HepG2 (cell line): ENCODE data around the gene MKS1. TPM values are rescaled to one million over a fixed set of nuclear protein-coding genes. Genes with fewer than 3 reads are reported as not detected.

Experiments used
- ATAC-seq: fragments of 200-7000 bp; cut with Tn5 transposase; 3 replicates; pipeline ENCODE4 v1.9.1; 2020; ENCODE audit warnings: mild to moderate bottlenecking, moderate library complexity
- BruUV-seq: library from RNA; stranded (reverse); fragments of 400-500 nt; replicated peaks from 2 replicates; lab custom pipeline; 2021; lab: Mats Ljungman, UMichigan
- CTCF ChIA-PET: fragments of 300-600 bp; formaldehyde crosslinking; extraction: SDS; loops from one replicate; lab custom pipeline; 2021; ENCODE audit warnings: low total read pairs, inconsistent platforms, low intra/inter-chr PET ratio; lab: Yijun Ruan, JAX
- POLR2A ChIA-PET: fragments of 350-600 bp; sonication (Branson Sonifier 250); formaldehyde crosslinking; loops from one replicate; lab custom pipeline; 2020; ENCODE audit warnings: antibody characterized with exemption, inconsistent platforms; lab: Yijun Ruan, JAX
- DNase-seq: peaks from one replicate; pipeline ENCODE4 v3.0.0-alpha.2; 2015; ENCODE audit warnings: low spot score
- FAIRE-seq: peaks from 3 replicates; lab custom pipeline; 2011; peaks lifted over from hg19 to GRCh38; lab: Jason Lieb, UNC
- H2AFZ ChIP-seq: one replicate; pipeline ENCODE4 v1.6.1; 2011; ENCODE audit warnings: low read length, inconsistent platforms
- H3K27ac ChIP-seq: fragments of 300-600 bp; 3 replicates; pipeline ENCODE4 v1.8.0; 2011; ENCODE audit warnings: mixed run types, mild to moderate bottlenecking, mixed read lengths, low read length, inconsistent platforms; ENCODE audit not compliant: insufficient read depth; ENCODE audit errors: extremely low read length
- H3K27me3 ChIP-seq, 2 experiments: fragments of 200-600 bp in 1 of 2; 2 replicates in 1 of 2; 3 replicates in 1 of 2; pipeline versions ENCODE4 v1.6.0 to v1.8.0; 2011; ENCODE audit warnings: low read length in 2 of 2, mild to moderate bottlenecking in 2 of 2, moderate library complexity in 2 of 2, inconsistent platforms in 1 of 2; ENCODE audit not compliant: insufficient read depth in 2 of 2, control insufficient read depth in 1 of 2
- H3K36me3 ChIP-seq, 2 experiments: fragments of 200-600 bp in 1 of 2; replicated peaks in 1 of 2; 2 replicates in 1 of 2; 3 replicates in 1 of 2; pipeline versions ENCODE4 v1.5.1 to v1.8.0; 2011; ENCODE audit warnings: low read length in 2 of 2, inconsistent platforms in 1 of 2; ENCODE audit not compliant: insufficient read depth in 2 of 2, control insufficient read depth in 1 of 2
- H3K4me1 ChIP-seq: 2 replicates; pipeline ENCODE4 v1.5.1; 2012; ENCODE audit warnings: low read length, inconsistent platforms; ENCODE audit not compliant: insufficient read depth
- H3K4me2 ChIP-seq: 2 replicates; pipeline ENCODE4 v1.6.0; 2011; ENCODE audit warnings: low read depth, low read length, inconsistent platforms
- H3K4me3 ChIP-seq, 3 experiments: fragments of 200-600 bp in 1 of 3; sonication (generic), shearing (Covaris generic) in 1 of 3; replicated peaks in 1 of 3; 2 replicates each; pipeline ENCODE4 v1.5.1; 2011 to 2016; ENCODE audit warnings: low read length in 3 of 3, inconsistent platforms in 2 of 3, low read depth in 2 of 3, mild to moderate bottlenecking in 2 of 3, control low read depth in 1 of 3, mixed read lengths in 1 of 3; ENCODE audit not compliant: insufficient read depth in 1 of 3
- H3K79me2 ChIP-seq: one replicate; pipeline ENCODE4 v1.6.1; 2011; ENCODE audit warnings: low read length, inconsistent platforms; ENCODE audit not compliant: insufficient read depth
- H3K9ac ChIP-seq: 2 replicates; pipeline ENCODE4 v1.6.0; 2011; ENCODE audit warnings: mild to moderate bottlenecking, low read depth, low read length, inconsistent platforms; ENCODE audit not compliant: insufficient read depth
- H3K9me3 ChIP-seq: 2 replicates; pipeline ENCODE4 v1.5.1; 2012; ENCODE audit warnings: mild to moderate bottlenecking, low read length
- H4K20me1 ChIP-seq: 2 replicates; pipeline ENCODE4 v1.6.0; 2011; ENCODE audit warnings: inconsistent platforms, mild to moderate bottlenecking, low read length, moderate library complexity; ENCODE audit not compliant: insufficient read depth
- EHMT2 ChIP-seq: fragments of 200-600 bp; sonication (generic); IDR thresholded peaks from 2 replicates; pipeline ENCODE4 v1.7.0; 2017; ENCODE audit warnings: antibody characterized with exemption, low read depth, low read length, borderline replicate concordance
- MAX ChIP-seq: IDR thresholded peaks from 2 replicates; pipeline ENCODE4 v1.6.1; 2012; ENCODE audit warnings: inconsistent platforms
- PLRG1 ChIP-seq: fragments of 450-650 bp; conservative IDR thresholded peaks from 2 replicates; pipeline ENCODE4 v1.6.1; 2016
- XBP1 ChIP-seq: sonication (generic); formaldehyde crosslinking; IDR thresholded peaks from 2 replicates; pipeline ENCODE4 v1.5.0; 2020; ENCODE audit warnings: missing genetic modification reagents
- ZBTB10 ChIP-seq: sonication (generic); formaldehyde crosslinking; IDR thresholded peaks from 2 replicates; pipeline ENCODE4 v1.4.0; 2020; ENCODE audit warnings: missing genetic modification reagents, borderline replicate concordance
- ZNF224 ChIP-seq: sonication (generic); formaldehyde crosslinking; IDR thresholded peaks from 2 replicates; pipeline ENCODE4 v1.5.0; 2020; ENCODE audit warnings: mild to moderate bottlenecking, missing genetic modification reagents
- ZNF337 ChIP-seq: sonication (generic); formaldehyde crosslinking; IDR thresholded peaks from 2 replicates; pipeline ENCODE4 v1.5.1; 2020; ENCODE audit warnings: missing genetic modification reagents, low read depth, mild to moderate bottlenecking, borderline replicate concordance
- ZNF383 ChIP-seq: sonication (generic); formaldehyde crosslinking; IDR thresholded peaks from 2 replicates; pipeline ENCODE4 v1.4.0; 2020; ENCODE audit warnings: missing genetic modification reagents, mild to moderate bottlenecking, borderline replicate concordance
- ZNF501 ChIP-seq: sonication (generic); formaldehyde crosslinking; IDR thresholded peaks from 2 replicates; pipeline ENCODE4 v1.5.1; 2020; ENCODE audit warnings: mild to moderate bottlenecking, moderate library complexity, missing genetic modification reagents
- ZNF549 ChIP-seq: sonication (generic); formaldehyde crosslinking; IDR thresholded peaks from 2 replicates; pipeline ENCODE4 v1.5.0; 2020; ENCODE audit warnings: missing genetic modification reagents
- ZNF644 ChIP-seq: IDR thresholded peaks from 2 replicates; pipeline ENCODE4 v1.6.1; 2016; ENCODE audit warnings: low read depth
- ZNF678 ChIP-seq: sonication (generic); formaldehyde crosslinking; IDR thresholded peaks from 2 replicates; pipeline ENCODE4 v1.4.0; 2020; ENCODE audit warnings: mild to moderate bottlenecking, missing genetic modification reagents
- WGBS: methylation state at CpG from one replicate; pipeline ENCODE4 v1.1.6; 2017; ENCODE audit warnings: low lambda C conversion rate; 5-methylcytosine and 5-hydroxymethylcytosine counted together
- in situ Hi-C: cut with HindIII; loops from 2 replicates; pipeline ENCODE4 v1.10.0; 2017; ENCODE audit warnings: low pct_unique_long_range_greater_than_20kb; ENCODE audit not compliant: extremely low pct_ligation_motif_present
- intact Hi-C: fragments of 100-400 bp; cut with micrococcal nuclease; formaldehyde crosslinking; loops from one replicate; pipeline ENCODE4 v1.10.0; 2022; ENCODE audit not compliant: unreplicated experiment
- polyA plus RNA-seq, 8 experiments: library from polyadenylated mRNA; depleted of rRNA in 3 of 8; stranded (reverse) in 7 of 8; unstranded in 1 of 8; fragments of >200 nt; fragmentation: Illumina TruSeq in 4 of 8; extraction: Trizol in 4 of 8; gene quantifications; 2 replicates each; pipeline versions ENCODE4 v1.2.1 to v1.2.3, GENCODE V29; 2011 to 2016; ENCODE audit warnings: low read depth in 4 of 8, missing spikeins in 1 of 8, mixed read lengths in 1 of 8; ENCODE audit not compliant: insufficient read depth in 1 of 8
- total RNA-seq, 5 experiments: library from RNA; depleted of rRNA; stranded (reverse); fragments of >200 nt; fragmentation: Illumina TruSeq; extraction: Trizol; gene quantifications; 2 replicates each; pipeline ENCODE4 v1.2.3, GENCODE V29; 2016; ENCODE audit warnings: low read depth in 1 of 5
- TF ChIP-seq, protein P1 (sequence below): sonication (generic); formaldehyde crosslinking; IDR thresholded peaks from 2 replicates; pipeline ENCODE4 v1.4.0; 2020; ENCODE audit warnings: mild to moderate bottlenecking, missing genetic modification reagents, borderline replicate concordance
- TF ChIP-seq, protein P2 (sequence below): sonication (generic); formaldehyde crosslinking; IDR thresholded peaks from 2 replicates; pipeline ENCODE4 v1.4.0; 2020; ENCODE audit warnings: missing genetic modification reagents
- TF ChIP-seq, protein P3 (sequence below): sonication (generic); formaldehyde crosslinking; IDR thresholded peaks from 2 replicates; pipeline ENCODE4 v1.4.0; 2020; ENCODE audit warnings: missing genetic modification reagents

Gene MKS1
- total and polyA plus RNA-seq, 2 of the 13 experiments (the other 11 are each of a cell fraction or from before 2014, with no cell fraction given) = 16.1 to 26.3 TPM

DNA sequence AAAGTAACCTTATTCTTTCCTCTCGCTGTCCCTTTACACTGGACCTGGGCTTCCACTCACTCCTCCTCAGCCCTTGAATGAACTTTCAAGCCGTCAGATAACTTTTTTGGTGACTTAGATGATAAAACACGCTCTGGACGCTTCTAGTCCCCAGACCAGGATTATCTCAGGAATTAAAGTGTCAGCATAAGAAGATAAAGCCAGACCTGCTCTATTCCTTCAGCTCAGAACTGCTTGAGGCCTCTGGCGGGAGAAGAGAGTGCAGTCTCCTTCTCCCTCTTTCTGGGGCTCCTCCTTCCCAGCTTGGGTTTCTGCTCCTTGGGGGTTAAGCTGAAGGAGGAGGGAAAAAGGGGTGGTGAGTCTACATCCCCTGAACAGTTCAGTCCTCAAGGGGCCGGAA is 25.9 kb upstream of the MKS1 start:
- DNase-seq (no peak), ATAC-seq (no peak), FAIRE-seq (no peak)
- 17% methylated on average over 5 of the region's 6 CpGs for WGBS
- Histone ChIP-seq H3K9ac (no peak overlapping the region), H3K27ac (no peak overlapping the region), H2AFZ (no peak overlapping the region), H3K9me3 (no peaks in the 10 kb centered on the region), H3K4me1 (peaks cover 45% of the 10 kb centered on the region), H3K4me2 (no peak overlapping the region), H3K27me3 (peaks cover 19 to 89% of the 10 kb centered on the region in 2 experiments), H3K36me3 (no peaks in the 10 kb centered on the region), H4K20me1 (no peaks in the 10 kb centered on the region), H3K79me2 (no peaks in the 10 kb centered on the region), H3K4me3 (no peak overlapping the region)
- in situ Hi-C loops (no loop called here), intact Hi-C loops (no loop called here)
- no TSS peak for BruUV-seq
- ChIA-PET CTCF (no interaction called here), POLR2A (no interaction called here)
- TF ChIP-seq ZNF549 (CRISPR knock-in tag) = no peak
- TF ChIP-seq ZNF644 (CRISPR knock-in tag) = no peak
- TF ChIP-seq ZBTB10 (CRISPR knock-in tag) = no peak
- TF ChIP-seq ZNF383 (CRISPR knock-in tag) = no peak
- no peak for TF ChIP-seq ZNF678 (CRISPR knock-in tag)
- TF ChIP-seq, protein P1, sequence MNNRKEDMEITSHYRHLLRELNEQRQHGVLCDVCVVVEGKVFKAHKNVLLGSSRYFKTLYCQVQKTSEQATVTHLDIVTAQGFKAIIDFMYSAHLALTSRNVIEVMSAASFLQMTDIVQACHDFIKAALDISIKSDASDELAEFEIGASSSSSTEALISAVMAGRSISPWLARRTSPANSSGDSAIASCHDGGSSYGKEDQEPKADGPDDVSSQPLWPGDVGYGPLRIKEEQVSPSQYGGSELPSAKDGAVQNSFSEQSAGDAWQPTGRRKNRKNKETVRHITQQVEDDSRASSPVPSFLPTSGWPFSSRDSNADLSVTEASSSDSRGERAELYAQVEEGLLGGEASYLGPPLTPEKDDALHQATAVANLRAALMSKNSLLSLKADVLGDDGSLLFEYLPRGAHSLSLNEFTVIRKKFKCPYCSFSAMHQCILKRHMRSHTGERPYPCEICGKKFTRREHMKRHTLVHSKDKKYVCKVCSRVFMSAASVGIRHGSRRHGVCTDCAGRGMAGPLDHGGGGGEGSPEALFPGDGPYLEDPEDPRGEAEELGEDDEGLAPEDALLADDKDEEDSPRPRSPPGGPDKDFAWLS (CRISPR knock-in tag) = no peak
- TF ChIP-seq XBP1 (CRISPR knock-in tag) = no peak
- TF ChIP-seq PLRG1 = no peak
- TF ChIP-seq, protein P2, sequence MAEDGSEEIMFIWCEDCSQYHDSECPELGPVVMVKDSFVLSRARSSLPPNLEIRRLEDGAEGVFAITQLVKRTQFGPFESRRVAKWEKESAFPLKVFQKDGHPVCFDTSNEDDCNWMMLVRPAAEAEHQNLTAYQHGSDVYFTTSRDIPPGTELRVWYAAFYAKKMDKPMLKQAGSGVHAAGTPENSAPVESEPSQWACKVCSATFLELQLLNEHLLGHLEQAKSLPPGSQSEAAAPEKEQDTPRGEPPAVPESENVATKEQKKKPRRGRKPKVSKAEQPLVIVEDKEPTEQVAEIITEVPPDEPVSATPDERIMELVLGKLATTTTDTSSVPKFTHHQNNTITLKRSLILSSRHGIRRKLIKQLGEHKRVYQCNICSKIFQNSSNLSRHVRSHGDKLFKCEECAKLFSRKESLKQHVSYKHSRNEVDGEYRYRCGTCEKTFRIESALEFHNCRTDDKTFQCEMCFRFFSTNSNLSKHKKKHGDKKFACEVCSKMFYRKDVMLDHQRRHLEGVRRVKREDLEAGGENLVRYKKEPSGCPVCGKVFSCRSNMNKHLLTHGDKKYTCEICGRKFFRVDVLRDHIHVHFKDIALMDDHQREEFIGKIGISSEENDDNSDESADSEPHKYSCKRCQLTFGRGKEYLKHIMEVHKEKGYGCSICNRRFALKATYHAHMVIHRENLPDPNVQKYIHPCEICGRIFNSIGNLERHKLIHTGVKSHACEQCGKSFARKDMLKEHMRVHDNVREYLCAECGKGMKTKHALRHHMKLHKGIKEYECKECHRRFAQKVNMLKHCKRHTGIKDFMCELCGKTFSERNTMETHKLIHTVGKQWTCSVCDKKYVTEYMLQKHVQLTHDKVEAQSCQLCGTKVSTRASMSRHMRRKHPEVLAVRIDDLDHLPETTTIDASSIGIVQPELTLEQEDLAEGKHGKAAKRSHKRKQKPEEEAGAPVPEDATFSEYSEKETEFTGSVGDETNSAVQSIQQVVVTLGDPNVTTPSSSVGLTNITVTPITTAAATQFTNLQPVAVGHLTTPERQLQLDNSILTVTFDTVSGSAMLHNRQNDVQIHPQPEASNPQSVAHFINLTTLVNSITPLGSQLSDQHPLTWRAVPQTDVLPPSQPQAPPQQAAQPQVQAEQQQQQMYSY = no peak
- TF ChIP-seq ZNF337 (CRISPR knock-in tag) = no peak
- TF ChIP-seq ZNF224 = no peak
- no peak for TF ChIP-seq ZNF501 (CRISPR knock-in tag)
- no peak for TF ChIP-seq EHMT2
- no peak for TF ChIP-seq MAX
- TF ChIP-seq, protein P3, sequence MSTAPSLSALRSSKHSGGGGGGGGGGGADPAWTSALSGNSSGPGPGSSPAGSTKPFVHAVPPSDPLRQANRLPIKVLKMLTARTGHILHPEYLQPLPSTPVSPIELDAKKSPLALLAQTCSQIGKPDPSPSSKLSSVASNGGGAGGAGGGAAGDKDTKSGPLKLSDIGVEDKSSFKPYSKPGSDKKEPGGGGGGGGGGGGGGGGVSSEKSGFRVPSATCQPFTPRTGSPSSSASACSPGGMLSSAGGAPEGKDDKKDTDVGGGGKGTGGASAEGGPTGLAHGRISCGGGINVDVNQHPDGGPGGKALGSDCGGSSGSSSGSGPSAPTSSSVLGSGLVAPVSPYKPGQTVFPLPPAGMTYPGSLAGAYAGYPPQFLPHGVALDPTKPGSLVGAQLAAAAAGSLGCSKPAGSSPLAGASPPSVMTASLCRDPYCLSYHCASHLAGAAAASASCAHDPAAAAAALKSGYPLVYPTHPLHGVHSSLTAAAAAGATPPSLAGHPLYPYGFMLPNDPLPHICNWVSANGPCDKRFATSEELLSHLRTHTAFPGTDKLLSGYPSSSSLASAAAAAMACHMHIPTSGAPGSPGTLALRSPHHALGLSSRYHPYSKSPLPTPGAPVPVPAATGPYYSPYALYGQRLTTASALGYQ (CRISPR knock-in tag) = no peak
